IPS-20b (cell line): ENCODE results near the gene GAREM1.

Experiments
- H3K27ac ChIP-seq: one replicate; pipeline ENCODE4 v1.5.1; 2013; ENCODE audit warnings: low read length
- H3K27me3 ChIP-seq: 2 replicates; pipeline ENCODE4 v1.6.1; 2013; ENCODE audit warnings: mild to moderate bottlenecking, low read length, inconsistent platforms; ENCODE audit not compliant: insufficient read depth
- H3K36me3 ChIP-seq: 2 replicates; pipeline ENCODE4 v1.6.1; 2013; ENCODE audit warnings: low read depth, mild to moderate bottlenecking, inconsistent platforms, low read length, moderate library complexity; ENCODE audit not compliant: insufficient read depth
- H3K4me1 ChIP-seq: 2 replicates; pipeline ENCODE4 v1.6.1; 2013; ENCODE audit warnings: mild to moderate bottlenecking, control low read depth, inconsistent platforms, low read length, moderate library complexity; ENCODE audit not compliant: insufficient read depth
- H3K4me3 ChIP-seq: 2 replicates; pipeline ENCODE4 v1.5.1; 2013; ENCODE audit warnings: mild to moderate bottlenecking, low read length, inconsistent platforms
- H3K9ac ChIP-seq: 2 replicates; pipeline ENCODE4 v1.6.1; 2013; ENCODE audit warnings: low read depth, mild to moderate bottlenecking, inconsistent platforms, low read length, moderate library complexity
- H3K9me3 ChIP-seq: 2 replicates; pipeline ENCODE4 v1.6.1; 2013; ENCODE audit warnings: mild to moderate bottlenecking, low read depth, low read length, inconsistent platforms; ENCODE audit not compliant: insufficient read depth

The GAREM1 gene

DNA sequence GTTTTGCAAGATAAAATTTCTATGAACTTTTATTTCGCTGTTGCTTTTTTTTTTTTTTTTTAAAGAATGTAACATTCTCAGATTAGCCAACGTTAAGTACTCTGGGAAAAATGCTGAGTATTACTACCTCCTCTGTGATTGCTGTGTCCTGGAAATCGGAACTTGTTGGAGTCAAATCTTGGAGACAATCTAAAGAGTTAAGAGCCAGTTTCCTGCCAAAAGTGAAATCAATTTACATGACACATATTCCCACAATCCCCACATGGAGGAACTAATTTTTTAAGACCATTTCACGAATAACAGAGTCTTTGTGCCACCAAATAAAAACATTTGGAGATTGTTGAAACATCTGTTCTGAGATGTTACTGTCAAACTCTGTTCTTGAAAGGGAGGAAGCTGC lies 153.0 kb downstream of the GAREM1 start:
- Histone ChIP-seq H3K4me3 (no peak overlapping the region), H3K9me3 (no peaks in the 10 kb centered on the region), H3K36me3 (no peaks in the 10 kb centered on the region), H3K27me3 (no peaks in the 10 kb centered on the region), H3K27ac (no peak overlapping the region), H3K9ac (no peak overlapping the region), H3K4me1 (peaks cover 6% of the 10 kb centered on the region; the same call in 1 of the 2 replicates)

DNA sequence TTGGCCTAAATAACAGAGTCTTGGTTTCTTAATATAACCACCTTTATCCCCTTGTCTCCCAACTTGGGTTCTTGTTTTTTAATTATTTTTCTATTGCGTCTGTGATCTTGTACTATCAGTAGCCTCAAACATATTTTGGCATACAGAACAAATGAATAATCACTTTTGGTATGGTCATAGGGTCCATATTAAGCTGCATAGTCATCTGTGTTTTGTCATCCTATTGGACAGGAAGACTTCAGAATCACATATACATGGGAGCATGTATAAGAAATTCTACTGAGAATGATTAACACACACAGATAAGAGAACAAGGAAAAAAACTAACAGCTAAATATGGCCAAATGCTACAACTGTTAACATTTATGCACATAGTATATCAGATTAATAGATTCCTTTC lies 154.8 kb downstream of the GAREM1 start:
- Histone ChIP-seq H3K9ac (no peak overlapping the region), H3K36me3 (no peaks in the 10 kb centered on the region), H3K4me1 (peaks cover 6% of the 10 kb centered on the region; the same call in 1 of the 2 replicates), H3K27me3 (no peaks in the 10 kb centered on the region), H3K27ac (no peak overlapping the region), H3K4me3 (no peak overlapping the region), H3K9me3 (no peaks in the 10 kb centered on the region)

DNA sequence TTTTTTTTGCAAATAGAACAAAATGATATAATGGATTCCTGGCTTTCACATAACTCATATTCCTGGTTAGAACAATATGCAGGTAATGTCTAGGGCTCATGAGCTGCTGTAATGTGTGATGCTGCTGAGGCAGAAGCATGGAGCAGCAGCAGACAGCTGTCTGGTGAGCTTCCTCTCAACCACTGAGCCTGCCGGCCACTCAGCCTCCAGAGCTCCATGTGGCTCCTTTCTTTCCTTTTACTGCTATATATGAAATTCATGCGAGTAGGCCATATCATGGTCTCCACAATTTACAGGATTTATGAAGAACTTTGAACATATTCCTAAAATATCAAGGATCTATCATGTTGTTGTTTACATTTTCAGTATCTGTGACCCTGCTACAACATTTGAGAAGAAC lies 159.9 kb downstream of the GAREM1 start:
- Histone ChIP-seq H3K9ac (no peak overlapping the region), H3K4me3 (no peak overlapping the region), H3K36me3 (no peaks in the 10 kb centered on the region), H3K4me1 (no peaks in the 10 kb centered on the region), H3K27me3 (no peaks in the 10 kb centered on the region), H3K9me3 (no peaks in the 10 kb centered on the region), H3K27ac (no peak overlapping the region)

DNA sequence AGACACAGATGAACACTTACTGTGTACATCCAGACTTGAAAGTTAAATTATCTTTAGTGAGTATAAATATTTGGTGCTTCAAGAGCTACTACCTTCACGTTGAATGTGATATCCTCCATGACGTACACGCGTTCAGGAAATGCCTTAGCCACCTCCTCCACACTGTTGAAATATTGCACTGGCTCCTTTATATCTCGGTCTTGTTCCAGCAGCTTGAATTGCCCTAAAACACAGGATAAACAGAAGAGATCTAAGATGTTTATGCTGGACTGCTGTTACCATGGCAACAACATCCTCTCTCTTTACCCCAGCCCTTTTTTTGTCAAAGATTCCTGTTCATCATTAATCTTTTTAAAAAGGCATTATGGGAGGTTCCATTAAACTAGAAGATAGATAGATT lies 160.6 kb downstream of the GAREM1 start:
- Histone ChIP-seq H3K27ac (no peak overlapping the region), H3K9ac (no peak overlapping the region), H3K4me3 (no peak overlapping the region), H3K4me1 (no peaks in the 10 kb centered on the region), H3K36me3 (no peaks in the 10 kb centered on the region), H3K27me3 (no peaks in the 10 kb centered on the region), H3K9me3 (no peaks in the 10 kb centered on the region)

DNA sequence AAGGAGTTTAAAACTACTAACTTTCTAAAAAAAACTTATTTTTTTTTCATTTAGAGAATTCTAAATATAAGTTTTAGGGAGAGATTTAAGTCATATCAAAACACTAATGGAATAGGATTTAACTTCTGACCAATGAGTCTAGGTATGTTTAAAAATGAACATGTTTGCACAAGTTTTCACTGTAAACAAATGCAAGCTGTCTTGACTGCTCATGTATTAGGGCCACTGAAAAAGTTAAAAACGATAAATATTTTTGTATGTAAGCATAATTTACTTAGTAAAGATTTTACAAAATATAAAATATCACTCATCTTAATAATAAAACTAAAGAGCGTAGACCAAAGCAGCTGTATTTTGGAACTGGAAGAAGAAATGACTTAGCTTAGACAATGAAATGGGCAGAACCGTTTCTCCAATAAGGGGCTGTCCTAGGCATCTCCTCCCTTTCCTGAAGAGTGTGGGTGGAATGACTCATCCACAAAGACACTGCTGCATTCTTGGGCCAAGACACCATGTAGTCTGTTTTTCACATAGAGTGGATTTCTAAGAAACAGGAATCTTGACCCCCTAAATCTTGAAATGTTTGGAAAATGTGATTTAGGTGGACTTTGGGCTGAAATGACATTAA lies 162.1 kb downstream of the GAREM1 start:
- Histone ChIP-seq H3K4me3 (no peak overlapping the region), H3K9me3 (no peaks in the 10 kb centered on the region)

DNA sequence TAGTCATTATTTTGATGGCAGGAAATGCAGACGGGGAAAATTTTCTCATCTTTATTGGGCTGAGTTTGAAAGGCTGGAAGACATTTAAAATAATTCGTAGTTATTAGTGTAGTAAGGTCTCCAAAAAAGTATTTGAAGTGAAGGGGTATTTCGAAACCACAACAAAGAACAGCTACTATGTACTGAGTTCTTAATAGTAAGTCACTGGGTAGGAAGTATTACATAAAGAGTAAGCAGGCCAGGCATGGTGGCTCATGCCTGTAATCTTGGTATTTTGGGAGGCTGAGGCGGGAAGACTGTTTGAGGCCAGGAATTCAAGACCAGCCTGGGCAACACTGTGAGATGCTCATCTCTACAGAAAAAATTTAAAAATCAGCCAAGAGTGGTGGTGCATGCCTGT lies 167.3 kb downstream of the GAREM1 start:
- Histone ChIP-seq H3K4me1 (no peaks in the 10 kb centered on the region), H3K27ac (no peak overlapping the region), H3K9me3 (no peaks in the 10 kb centered on the region), H3K4me3 (no peak overlapping the region), H3K27me3 (no peaks in the 10 kb centered on the region), H3K36me3 (no peaks in the 10 kb centered on the region), H3K9ac (no peak overlapping the region)

More for the DNA sequence above, 162.1 kb downstream of the GAREM1 start:
- Histone ChIP-seq H3K9ac (no peak overlapping the region), H3K27ac (no peak overlapping the region), H3K36me3 (no peaks in the 10 kb centered on the region), H3K4me1 (no peaks in the 10 kb centered on the region), H3K27me3 (no peaks in the 10 kb centered on the region)

DNA sequence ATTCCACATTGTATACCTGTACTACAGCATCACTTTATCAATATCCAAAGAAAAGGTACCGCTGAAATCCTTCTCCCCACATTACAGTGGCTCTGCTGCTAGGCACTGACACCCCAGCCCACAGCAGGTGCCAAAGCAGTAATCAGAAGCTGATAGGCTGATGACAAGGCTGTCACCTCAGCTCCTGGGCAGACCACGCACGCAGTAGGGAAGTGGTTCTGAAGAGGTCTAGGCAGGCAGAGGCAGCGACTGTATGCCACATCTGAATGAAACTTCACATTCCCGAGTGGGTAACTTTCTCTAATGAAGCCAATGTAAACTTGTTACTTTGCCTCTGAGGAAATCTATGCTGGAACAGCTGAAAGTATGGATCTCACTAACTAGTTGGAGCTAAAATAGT lies 167.9 kb downstream of the GAREM1 start:
- Histone ChIP-seq H3K27ac (no peak overlapping the region), H3K27me3 (no peaks in the 10 kb centered on the region), H3K36me3 (no peaks in the 10 kb centered on the region), H3K4me1 (no peaks in the 10 kb centered on the region), H3K9ac (no peak overlapping the region), H3K9me3 (no peaks in the 10 kb centered on the region), H3K4me3 (no peak overlapping the region)

DNA sequence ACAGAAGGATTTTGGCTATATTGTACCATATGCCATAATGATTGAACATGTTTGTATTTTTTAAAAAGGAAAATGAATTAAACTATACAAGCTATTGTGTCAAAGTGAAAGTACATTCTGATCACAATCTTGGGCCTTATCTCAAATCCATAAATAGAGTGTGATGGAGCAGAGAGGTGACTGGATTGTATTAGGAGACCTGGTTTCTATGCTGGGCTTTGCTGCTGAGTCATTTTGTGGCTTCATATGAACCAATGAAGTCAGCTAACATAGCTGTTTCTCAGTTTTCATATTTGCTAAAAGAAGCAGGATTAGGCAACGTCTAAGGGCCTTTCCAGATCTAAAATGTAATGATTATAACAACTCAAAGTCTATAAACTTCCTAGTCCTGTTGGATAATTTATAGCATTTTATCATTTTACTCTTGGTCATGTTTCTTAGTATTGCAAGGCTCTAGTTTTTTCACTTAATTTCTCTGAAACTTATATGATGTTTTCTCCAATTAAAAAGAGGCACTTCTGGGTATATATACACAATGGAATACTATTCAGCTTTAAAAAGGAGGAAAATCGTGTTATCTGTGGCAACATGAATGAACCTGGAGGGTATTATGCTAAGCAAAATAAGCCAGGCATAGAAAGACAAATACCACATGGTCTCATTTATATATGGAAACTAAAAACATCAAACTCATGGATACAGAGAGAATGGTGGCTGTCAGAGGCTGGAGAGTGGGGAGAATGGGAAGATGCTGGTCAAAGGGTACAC lies 168.5 kb downstream of the GAREM1 start:
- no peak overlapping the region for H3K27ac ChIP-seq
- H3K4me3 ChIP-seq = no peak overlapping the region

DNA sequence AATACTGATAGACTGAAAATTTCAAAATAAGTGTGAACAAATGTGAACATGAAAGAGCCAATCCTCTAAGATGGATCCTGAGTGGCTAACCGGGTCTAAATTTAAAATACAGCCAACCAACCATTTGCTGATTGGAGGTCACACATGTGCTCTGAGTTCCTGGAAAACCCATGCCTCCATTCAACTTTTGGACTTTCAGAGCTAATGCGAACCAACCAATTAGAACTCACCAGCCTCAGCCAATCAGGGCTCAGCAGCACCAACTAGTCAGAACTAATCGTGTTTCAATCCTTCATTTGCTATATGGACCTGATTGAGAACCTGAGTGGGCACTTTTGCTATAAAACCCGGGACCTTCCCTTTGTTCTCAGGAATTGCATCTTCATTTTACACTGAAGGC lies 169.3 kb downstream of the GAREM1 start:
- H3K27ac ChIP-seq = no peak overlapping the region
- H3K9ac ChIP-seq = no peak overlapping the region
- no peaks in the 10 kb centered on the region for H3K36me3 ChIP-seq
- H3K27me3 ChIP-seq = no peaks in the 10 kb centered on the region
- H3K9me3 ChIP-seq = no peaks in the 10 kb centered on the region
- no peaks in the 10 kb centered on the region for H3K4me1 ChIP-seq
- H3K4me3 ChIP-seq = no peak overlapping the region

More for the DNA sequence above, 168.5 kb downstream of the GAREM1 start:
- Histone ChIP-seq H3K27me3 (no peaks in the 10 kb centered on the region), H3K36me3 (no peaks in the 10 kb centered on the region), H3K9ac (no peak overlapping the region), H3K9me3 (no peaks in the 10 kb centered on the region), H3K4me1 (no peaks in the 10 kb centered on the region)

DNA sequence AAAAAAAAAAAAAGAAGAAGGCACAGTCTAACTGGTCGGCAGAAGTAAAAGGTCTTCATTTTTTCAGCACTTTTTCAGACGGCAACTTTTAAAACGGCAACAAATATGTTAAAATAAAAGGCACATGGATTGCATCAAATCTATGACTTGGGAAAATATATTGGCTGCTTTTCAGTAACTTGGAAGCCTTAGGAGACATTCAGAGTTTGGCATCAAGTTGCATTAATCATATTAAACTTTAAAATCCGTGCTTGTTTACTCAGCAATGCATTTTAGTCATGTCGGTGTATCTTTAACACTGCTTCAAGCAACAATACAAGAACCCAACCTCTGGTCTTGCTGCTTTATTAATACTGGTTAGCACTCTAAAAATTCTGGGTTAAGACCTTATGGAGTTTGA lies 169.8 kb downstream of the GAREM1 start:
- no peaks in the 10 kb centered on the region for H3K36me3 ChIP-seq
- no peaks in the 10 kb centered on the region for H3K4me1 ChIP-seq
- H3K9me3 ChIP-seq = no peaks in the 10 kb centered on the region
- no peak overlapping the region for H3K4me3 ChIP-seq
- no peak overlapping the region for H3K9ac ChIP-seq
- no peaks in the 10 kb centered on the region for H3K27me3 ChIP-seq
- no peak overlapping the region for H3K27ac ChIP-seq

DNA sequence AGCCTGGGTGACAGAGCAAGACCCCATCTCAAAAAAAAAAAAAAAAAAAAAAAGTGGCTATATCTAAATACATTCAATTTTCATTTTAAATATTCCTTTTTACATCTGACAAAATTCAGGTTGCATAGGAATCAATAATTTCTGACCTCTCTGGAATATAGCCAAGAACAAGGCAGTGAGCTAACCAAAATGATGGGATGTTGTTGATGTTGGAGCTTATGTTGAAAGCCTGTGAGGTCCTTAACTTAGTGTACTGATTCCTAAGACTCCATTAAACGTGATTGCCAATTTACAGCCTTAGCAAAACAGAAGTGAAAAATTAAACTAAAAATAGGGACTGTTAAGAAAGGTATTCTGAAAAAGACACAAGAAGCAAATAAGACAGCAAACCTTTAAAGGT lies 171.2 kb downstream of the GAREM1 start:
- no peak overlapping the region for H3K27ac ChIP-seq
- H3K9ac ChIP-seq = no peak overlapping the region
- H3K36me3 ChIP-seq = no peaks in the 10 kb centered on the region
- H3K9me3 ChIP-seq = no peaks in the 10 kb centered on the region
- no peaks in the 10 kb centered on the region for H3K4me1 ChIP-seq
- no peak overlapping the region for H3K4me3 ChIP-seq
- H3K27me3 ChIP-seq = no peaks in the 10 kb centered on the region

DNA sequence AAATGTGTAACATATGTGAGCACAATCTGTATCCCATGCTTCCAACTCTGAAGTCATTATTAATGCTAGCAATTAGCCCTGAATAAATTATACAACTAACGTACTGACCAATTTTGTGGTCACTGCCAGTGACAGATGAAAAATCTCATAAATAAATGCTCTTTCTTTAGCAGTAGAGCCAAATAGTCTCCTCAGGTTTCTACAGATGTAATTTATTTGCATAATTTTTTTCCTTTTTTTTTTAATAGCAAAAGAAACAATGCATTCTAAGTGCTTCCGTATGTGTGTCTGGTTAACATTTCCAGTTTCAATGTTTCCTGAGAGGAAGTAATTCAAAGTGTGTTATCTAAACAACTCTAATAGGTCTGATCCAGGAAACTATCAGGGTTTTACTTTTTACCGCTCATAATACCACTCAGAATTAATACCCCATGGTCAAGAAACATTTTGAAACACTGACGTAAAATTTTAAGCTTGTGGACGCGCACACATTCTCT lies 172.5 kb downstream of the GAREM1 start:
- Histone ChIP-seq H3K4me3 (no peak overlapping the region), H3K36me3 (no peaks in the 10 kb centered on the region), H3K27me3 (no peaks in the 10 kb centered on the region), H3K27ac (no peak overlapping the region), H3K4me1 (no peaks in the 10 kb centered on the region), H3K9me3 (no peaks in the 10 kb centered on the region), H3K9ac (no peak overlapping the region)
